H54 (cell line): ENCODE results near the gene EIF3F.
"Not testable (repeated sequence)": the region's sequence is repeated elsewhere in the genome, so short reads cannot be mapped to it uniquely, and the experiment has no call there.

ENCODE experiments used
- DNase-seq: peaks from one replicate; pipeline ENCODE4 v3.0.0; 2011; ENCODE audit warnings: low spot score, mixed read lengths; ENCODE audit not compliant: insufficient read length
- FAIRE-seq: peaks from 3 replicates; lab custom pipeline; 2011; peaks lifted over from hg19 to GRCh38; lab: Jason Lieb, UNC
- POLR2A ChIP-seq: IDR thresholded peaks from 2 replicates; pipeline ENCODE4 v1.6.1; 2011; ENCODE audit warnings: low read depth, mild to moderate bottlenecking, low read length

EIF3F gene

GRCh38 chr11:7973011-7973410, 14.1 kb upstream of the EIF3F start:
- DNase-seq (no peak), FAIRE-seq (no peak)
- TF ChIP-seq POLR2A, result no peak

- no peak for DNase-seq
- FAIRE-seq, result no peak
- no peak for TF ChIP-seq POLR2A
These were observed 12.5 kb upstream of the EIF3F start for GRCh38 chr11:7974668-7975067.

DNA sequence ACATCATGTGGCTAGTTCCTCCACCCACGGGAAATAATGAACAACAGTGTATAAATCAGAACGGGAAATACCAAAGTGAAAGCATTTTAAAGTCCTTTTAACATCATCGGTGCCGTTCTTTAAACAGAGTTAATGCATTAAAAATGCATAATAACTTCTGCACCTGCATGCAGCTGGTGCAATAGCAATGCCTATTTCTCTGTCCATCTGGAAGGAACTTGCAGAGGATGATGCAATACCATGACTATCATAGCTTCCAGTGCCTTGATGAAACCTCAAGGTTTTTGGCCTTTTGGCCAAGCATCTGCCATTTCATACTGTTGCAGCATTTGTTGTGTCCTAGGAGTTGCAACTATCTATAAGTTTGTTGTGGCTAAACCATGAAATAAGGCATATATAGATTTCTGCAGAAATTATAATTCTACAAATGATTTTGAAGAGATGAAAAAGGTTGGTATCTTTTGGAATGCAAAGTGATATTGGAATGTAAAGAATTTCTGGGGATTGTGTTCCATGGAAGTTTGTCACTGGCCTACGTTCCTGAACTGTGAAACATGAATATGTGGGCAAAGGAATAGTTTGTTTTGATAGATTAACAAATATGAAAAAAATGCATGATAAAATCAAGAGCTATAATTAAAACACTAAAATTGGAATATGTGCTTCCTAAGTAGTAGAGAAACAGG, 9.8 kb upstream of the EIF3F start:
- TF ChIP-seq POLR2A, result no peak
- peak; percentile 33 for DNase-seq
- peak; percentile 98 for FAIRE-seq

- FAIRE-seq (no peak), DNase-seq (no peak)
- TF ChIP-seq POLR2A, result no peak
These were observed 5.4 kb upstream of the EIF3F start for GRCh38 chr11:7981619-7982157.

GRCh38 chr11:7982582-7983119, 4.5 kb upstream of the EIF3F start:
- no peak for TF ChIP-seq POLR2A
- DNase-seq, result no peak
- FAIRE-seq, result no peak

DNA sequence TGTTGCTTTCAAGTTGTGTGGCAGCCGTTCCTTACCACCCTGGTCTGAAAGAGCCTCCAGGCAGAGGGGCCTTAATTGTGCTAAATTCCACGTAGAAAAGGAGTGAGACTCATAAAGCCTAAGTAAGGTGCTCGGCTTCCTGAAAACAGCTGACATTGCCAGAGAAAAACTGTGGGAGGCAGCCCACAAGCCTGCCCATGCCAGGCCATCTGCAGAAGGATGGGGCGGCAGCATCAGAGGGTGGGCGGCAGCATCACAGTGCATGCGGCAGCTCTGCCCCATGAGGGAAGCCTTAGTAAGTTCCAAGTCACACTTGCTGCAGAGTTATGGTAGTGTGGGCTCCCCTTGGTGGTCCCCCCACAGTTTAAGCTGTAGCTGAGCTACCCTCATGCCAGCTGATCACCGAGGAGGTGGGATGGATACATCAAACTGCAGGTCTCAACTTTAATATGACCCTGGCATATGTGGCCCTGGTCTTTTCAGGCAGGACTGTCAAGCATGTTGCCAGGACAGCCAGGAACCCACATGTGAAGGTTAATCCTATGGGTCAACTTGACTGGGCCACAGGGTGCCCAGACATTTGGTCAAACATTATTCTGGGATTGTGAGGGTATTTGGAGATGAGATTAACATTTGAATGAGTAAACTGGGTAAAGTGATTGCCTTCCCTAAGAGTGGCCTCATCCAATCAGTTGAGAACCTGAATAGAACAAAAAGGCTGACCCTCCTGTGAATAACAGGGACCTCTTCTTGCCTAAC, 3.1 kb upstream of the EIF3F start:
- DNase-seq, result no peak
- FAIRE-seq, result no peak

GRCh38 chr11:7987560-7987883, 385 bp downstream of the EIF3F start:
- FAIRE-seq, DNase-seq: not testable (repeated sequence)

More for the DNA sequence above, 3.1 kb upstream of the EIF3F start:
- no peak for TF ChIP-seq POLR2A

DNA sequence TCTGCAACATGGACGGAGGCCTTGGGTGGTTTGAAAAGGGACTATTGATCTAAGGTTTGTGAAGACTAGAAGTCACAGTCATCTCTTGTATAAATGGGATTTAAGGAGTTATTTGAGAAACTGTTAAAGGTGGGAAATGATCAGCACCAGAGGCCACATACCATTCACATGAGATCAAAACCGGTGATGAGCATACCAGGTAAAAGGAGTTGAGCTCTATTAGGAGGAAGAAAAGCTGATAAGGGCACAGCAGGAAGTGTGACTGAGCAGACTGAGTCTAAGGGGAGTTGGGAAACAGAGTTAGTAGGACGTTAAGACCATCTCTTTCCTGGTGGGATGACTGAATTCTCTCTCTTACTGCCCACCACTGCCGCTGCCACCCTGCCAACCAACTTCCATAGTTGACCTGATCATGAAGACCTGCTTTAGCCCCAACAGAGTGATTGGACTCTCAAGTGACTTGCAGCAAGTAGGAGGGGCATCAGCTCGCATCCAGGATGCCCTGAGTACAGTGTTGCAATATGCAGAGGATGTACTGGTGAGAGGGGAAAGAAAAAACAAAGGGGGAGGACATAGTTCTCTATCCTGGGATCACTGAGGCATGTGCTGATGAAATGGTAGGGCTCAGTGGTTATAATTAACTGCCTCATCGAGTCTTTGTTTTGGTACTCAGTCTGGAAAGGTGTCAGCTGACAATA, 7.6 kb downstream of the EIF3F start:
- DNase-seq (no peak), FAIRE-seq (no peak)
- TF ChIP-seq POLR2A, result no peak

- DNase-seq (no peak), FAIRE-seq (no peak)
- no peak for TF ChIP-seq POLR2A
These were observed 12.7 kb downstream of the EIF3F start for GRCh38 chr11:7999795-8000194.

GRCh38 chr11:8000390-8000789, 13.3 kb downstream of the EIF3F start:
- FAIRE-seq, result no peak
- no peak for TF ChIP-seq POLR2A
- no peak for DNase-seq

DNA sequence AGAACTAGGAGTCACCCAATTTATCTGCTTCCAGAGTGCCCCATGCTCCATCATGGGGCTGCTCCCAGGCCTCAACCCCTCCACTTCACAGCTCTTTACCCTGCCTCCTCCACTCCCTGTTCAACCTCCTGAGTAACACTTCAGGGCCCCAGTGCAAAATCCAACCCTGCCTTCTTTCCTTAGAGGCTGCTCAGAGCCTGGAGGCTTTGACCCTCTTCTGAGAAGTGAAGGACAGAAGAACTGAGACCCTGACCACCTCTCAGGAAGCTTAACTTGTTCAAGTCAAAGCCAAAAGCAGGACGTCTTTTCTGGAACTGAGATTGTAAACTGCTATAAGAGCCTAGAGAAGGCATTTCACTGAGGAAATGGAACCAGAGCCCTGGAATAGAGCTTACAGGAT, 15.5 kb downstream of the EIF3F start:
- no peak for FAIRE-seq
- DNase-seq, result no peak
- TF ChIP-seq POLR2A, result no peak

DNA sequence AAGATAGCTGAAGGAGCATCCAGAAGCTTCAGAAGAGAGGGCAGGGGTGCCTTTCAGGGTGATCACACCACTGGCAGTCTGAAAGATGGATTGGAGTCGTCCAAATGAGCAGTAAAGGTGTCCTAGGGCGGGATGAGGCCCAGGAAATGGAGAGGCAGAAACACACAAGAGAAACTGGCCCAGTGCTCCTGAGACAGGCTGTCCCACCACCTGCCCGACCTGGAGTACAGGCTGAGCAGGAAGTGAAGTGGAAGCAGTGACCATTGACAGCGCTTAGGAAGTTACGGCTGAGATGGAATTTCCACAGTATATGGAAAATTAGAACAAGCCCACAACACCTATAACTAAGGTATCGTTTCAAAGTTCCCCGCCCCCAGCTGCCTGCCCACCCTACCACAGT, 16.1 kb downstream of the EIF3F start:
- FAIRE-seq (no peak), DNase-seq (no peak)
- no peak for TF ChIP-seq POLR2A

DNA sequence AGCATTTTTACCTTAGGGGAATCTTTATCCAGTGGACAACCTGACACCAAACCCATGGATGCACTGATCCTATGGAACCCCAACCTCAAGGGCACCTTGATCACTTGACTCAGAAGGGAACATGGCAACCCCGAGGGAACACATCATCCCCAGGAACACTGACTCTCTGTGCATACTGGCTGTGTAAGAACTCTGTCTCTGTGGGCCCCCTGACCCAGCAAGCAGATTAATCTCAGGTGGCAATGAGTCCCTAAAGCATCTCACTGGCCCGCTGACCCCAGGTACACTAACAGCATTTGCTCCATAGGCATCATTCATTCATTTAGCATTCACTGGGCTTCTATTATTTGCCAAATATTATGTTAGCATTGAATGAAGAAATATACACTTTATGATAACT, 16.9 kb downstream of the EIF3F start:
- DNase-seq (no peak), FAIRE-seq (no peak)
- no peak for TF ChIP-seq POLR2A

DNA sequence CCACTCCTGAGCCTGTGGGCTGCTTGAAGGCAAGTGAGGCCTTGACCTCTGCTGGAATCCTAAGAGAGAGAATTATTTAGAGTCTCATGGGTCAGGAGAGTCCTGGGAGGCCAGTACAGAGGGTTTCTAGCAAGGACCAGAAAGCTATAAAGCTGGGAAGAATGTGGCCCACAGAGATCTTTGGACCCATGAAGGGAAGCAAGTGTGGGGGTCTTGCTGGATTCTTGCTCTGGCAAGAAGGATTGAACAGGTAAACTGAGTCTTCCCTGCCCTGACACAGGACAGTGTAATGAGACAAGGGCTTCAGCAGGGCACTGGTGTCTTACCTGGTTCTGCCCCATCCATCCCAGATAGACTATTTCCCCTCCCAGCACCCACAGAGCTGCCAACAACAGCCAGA, 18.4 kb downstream of the EIF3F start:
- no peak for FAIRE-seq
- TF ChIP-seq POLR2A, result no peak
- DNase-seq, result no peak
